HG02588 (cell line): ENCODE results near the gene CDKN2AIPNL.

Experiments
- ATAC-seq: cut with Tn5 transposase; IDR thresholded peaks from one replicate; pipeline ENCODE4 v1.9.1; 2021; ENCODE audit warnings: mild to moderate bottlenecking, moderate library complexity; ENCODE audit not compliant: unreplicated experiment

CDKN2AIPNL gene, protein sequence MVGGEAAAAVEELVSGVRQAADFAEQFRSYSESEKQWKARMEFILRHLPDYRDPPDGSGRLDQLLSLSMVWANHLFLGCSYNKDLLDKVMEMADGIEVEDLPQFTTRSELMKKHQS

DNA sequence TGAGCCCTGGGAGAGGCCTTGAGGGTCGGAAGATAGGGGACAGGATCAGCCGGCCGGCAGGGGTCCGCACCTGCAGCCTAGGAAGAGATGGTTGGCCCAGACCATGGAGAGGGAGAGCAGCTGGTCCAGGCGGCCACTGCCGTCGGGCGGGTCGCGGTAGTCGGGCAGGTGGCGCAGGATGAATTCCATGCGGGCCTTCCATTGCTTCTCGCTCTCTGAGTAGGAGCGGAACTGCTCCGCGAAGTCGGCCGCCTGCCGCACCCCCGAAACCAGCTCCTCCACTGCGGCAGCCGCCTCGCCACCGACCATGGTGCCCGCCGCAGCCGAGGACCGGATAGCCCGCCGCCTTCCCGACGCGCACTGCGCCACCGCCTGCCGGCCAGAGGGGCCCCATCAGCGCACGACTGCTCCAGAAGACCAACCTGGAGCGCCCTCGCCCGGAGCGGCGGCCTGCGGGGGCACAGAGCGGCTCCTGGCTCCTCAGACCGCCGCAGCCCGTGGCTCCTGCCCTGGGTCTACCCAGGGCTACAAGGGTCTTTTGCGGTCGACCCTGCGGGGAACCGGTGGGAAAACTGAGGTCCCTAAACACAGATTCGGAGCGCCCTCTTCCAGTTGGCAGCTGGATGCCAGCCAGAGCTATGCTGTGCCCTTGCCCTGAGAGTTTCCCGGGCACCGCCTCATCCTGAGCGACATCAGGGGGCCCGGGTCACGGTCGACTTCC lies at the start of gene CDKN2AIPNL:
Gene CDKN2AIPNL (minus strand): TSS at position 336 of the 721 bp plus-strand sequence. CDS start 27 bp downstream, at position 309.
- ATAC-seq = peak; percentile 92

- ATAC-seq = no peak
Observed at GRCh38 chr5:134460551-134460950, 48.9 kb upstream of the CDKN2AIPNL start.

DNA sequence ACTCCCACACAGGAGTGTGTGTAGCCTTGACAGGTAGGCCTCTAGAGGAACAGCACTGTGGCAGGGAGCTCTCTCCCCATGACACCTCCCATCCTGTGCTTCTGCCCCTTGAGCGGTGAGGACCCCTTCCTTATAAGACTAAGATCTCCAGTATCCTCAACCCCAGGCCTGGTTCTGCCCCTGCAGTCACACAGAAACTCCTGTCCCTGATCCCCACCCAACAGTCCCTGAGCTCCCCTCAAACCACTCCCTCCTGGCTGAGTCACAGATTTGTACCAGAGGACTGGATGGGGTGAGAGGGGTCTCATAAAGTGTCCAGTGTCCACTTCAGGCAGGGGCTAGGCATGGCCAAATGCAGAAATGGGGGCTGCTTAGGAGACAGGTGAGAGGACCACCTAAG lies 47.8 kb upstream of the CDKN2AIPNL start:
- ATAC-seq = no peak

- no peak for ATAC-seq
Observed at GRCh38 chr5:134459010-134459403, 47.3 kb upstream of the CDKN2AIPNL start.

GRCh38 chr5:134458234-134459009 lies 46.7 kb upstream of the CDKN2AIPNL start:
- no peak for ATAC-seq

- no peak for ATAC-seq
Observed at GRCh38 chr5:134457801-134458200, 46.1 kb upstream of the CDKN2AIPNL start.

GRCh38 chr5:134456825-134457224 lies 45.1 kb upstream of the CDKN2AIPNL start:
- ATAC-seq = no peak

DNA sequence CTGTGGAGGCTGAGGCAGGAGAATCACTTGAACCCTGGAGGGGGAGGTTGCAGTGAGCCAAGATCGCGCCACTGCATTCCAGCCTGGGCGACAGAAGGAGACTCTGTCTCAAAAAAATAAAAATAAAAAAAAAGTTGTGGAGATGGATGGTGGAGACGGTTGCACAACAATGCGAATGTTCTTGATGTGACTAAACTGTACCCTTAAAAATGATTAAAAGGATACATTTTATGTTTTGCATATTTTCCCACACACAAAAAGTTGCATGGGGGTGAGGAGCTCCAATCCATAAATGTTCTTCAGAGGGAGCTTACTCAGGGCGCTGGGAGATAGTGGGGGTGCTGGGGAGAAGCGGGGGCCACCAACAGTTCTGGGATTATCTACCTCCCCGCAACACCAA lies 43.8 kb upstream of the CDKN2AIPNL start:
- ATAC-seq = no peak

DNA sequence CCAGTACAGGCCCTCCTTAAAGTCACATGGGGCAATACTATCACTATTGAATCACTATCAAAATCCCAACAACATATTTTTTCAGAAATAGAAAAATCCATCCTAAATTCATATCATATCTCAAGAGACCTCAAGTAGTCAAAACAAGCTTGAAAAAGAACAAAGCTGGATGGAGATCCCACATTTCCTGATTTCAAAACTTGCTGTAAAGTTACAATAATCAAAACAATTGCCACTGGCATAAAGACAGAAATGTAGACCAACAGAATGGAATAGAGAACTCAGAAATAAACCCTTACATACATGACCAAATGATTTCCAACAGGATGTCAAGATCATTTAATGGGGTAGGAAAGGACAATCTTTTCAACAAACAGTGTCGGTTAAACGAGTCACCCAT lies 41.3 kb upstream of the CDKN2AIPNL start:
- no peak for ATAC-seq

- ATAC-seq = no peak
Observed at GRCh38 chr5:134451936-134452505, 40.3 kb upstream of the CDKN2AIPNL start.

DNA sequence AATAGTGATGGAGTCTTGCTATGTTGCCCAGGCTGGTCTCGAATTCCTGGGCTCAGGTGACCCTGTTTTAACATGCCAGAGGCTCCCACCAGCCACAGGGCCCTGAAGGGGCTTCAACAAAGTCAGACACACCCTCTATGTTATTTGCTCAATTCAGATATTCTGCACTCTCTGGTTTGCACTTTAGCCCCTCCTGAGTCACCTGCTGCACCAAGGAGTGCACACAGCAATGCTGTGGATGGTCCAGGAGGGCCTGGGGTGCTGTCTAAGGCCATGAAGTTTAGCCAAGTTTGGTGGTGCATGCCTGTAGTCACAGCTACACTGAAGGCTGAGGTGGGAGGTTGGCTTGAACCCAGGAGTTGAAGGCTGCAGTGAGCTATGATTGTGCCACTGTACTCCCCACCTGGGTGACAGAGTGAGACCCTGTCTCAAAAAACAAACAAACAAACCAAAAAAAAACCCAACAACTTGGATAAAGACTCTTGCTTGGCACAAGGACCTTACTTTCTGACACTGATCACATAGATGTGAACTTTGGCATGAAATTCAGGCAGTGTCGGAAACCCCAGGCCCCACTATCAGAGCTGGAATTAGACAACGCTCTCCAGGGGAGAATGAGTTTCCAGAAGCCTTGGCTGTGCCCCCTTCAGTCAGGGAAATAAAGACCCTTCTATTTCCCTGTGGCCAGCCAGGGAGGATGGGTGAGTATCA lies 39.7 kb upstream of the CDKN2AIPNL start:
- no peak for ATAC-seq

DNA sequence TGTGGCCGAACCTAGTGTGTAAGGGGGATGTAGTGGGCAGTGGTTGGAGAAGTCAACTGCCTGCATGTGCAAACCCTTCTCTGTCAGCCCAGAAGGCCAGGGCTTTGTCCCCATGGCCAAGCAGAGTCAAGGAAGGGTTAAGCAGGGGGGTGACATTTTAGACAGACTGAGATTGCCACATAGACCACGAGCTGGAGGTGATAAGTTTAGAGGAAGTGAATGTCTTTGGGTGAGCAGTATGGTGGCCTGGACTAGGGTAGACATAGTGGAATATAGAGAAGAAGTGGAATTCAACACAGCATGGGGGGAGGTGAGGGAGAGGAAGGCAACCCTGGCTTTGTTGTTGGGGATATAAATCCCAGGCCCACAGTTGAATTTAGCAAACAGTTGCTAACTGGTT lies 38.7 kb upstream of the CDKN2AIPNL start:
- no peak for ATAC-seq

- ATAC-seq = no peak
Observed at GRCh38 chr5:134449167-134449566, 37.5 kb upstream of the CDKN2AIPNL start.

GRCh38 chr5:134447815-134448520 lies 36.3 kb upstream of the CDKN2AIPNL start:
- ATAC-seq = no peak

- no peak for ATAC-seq
Observed at GRCh38 chr5:134446938-134447337, 35.3 kb upstream of the CDKN2AIPNL start.

DNA sequence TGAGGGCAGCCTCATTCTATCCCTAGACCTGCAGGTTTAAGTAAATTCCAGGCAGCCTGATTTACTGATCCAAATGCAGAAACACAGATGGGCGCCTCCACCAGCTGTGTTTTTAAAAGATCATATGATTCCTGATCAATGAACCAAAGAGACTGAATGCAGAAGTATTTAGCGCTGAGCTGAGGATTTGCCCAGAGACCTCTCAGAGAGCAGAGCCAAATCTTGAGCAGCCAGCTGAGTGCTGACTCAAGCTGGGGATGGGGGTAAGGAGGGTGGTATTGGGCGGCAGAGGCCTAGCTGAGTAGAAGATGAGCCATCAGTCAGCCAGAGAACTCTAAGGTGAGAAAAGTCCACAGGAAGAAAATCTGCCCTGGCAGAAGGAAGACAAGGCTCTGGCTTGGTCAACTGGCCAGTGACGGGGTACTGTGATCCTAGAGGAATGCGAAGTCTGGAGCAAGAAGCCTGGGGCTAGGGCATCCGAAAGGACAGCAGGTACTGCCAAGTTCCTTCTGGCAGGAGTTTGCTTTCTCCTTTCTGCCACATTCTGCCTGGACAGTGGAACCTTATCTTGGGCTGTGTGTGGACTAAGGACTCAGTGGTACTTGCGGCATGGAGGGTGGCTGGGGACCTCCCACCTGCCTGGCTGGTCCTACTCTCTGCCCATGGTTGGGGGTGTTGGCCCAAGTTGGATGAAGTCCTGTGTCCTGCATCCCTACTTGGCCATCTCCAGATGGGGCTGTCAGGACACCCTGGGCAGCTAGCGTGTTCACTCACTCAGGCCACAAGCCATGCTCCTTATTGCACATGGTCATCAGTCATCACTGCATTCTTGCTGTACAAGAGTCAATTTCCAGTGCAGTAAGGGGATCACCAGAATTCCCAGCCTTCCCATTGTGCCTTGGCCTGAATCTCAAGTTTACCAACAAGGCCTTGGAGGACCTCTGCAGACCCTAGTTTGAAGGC lies 34.5 kb upstream of the CDKN2AIPNL start:
- ATAC-seq = no peak

GRCh38 chr5:134444941-134445471 lies 33.3 kb upstream of the CDKN2AIPNL start:
- ATAC-seq = no peak

- ATAC-seq = no peak
Observed at GRCh38 chr5:134440201-134440755, 28.6 kb upstream of the CDKN2AIPNL start.

GRCh38 chr5:134439210-134439654 lies 27.6 kb upstream of the CDKN2AIPNL start:
- no peak for ATAC-seq
